Activated naive CD4-positive, alpha-beta T cell treated with anti-CD3 and anti-CD28 coated beads for 36 hours (primary cell): ENCODE results near the gene CMIP. TPM values are rescaled to one million over a fixed set of nuclear protein-coding genes. Genes with fewer than 3 reads are reported as not detected.

ENCODE experiments used
- CTCF ChIA-PET: fragments of 350-600 bp; sonication (Branson Sonifier 250); formaldehyde crosslinking; loops from one replicate; lab custom pipeline; 2021; ENCODE audit warnings: antibody characterized with exemption; lab: Charles Lee
- DNase-seq: peaks from one replicate; pipeline ENCODE4 v3.0.0-alpha.2; 2020
- H3K27ac Mint-ChIP-seq: one replicate; pipeline ENCODE4 v1.8.0; 2021; ENCODE audit warnings: mild to moderate bottlenecking, mixed read lengths
- H3K27me3 Mint-ChIP-seq: one replicate; pipeline ENCODE4 v1.8.0; 2021; ENCODE audit warnings: low read depth, mixed read lengths
- H3K36me3 Mint-ChIP-seq: one replicate; pipeline ENCODE4 v1.8.0; 2021; ENCODE audit warnings: low read depth, mixed read lengths
- H3K4me1 Mint-ChIP-seq: one replicate; pipeline ENCODE4 v1.8.0; 2021; ENCODE audit warnings: low read depth, mixed read lengths
- H3K4me3 Mint-ChIP-seq: one replicate; pipeline ENCODE4 v1.8.0; 2021; ENCODE audit warnings: mild to moderate bottlenecking, moderate library complexity, mixed read lengths
- H3K9me3 Mint-ChIP-seq: one replicate; pipeline ENCODE4 v1.8.0; 2021; ENCODE audit warnings: mixed read lengths
- intact Hi-C: fragments of 100-400 bp; cut with micrococcal nuclease; formaldehyde crosslinking; loops from one replicate; pipeline ENCODE4 v1.15.1; 2023
- total RNA-seq, 2 experiments: library from RNA; stranded (reverse); gene quantifications; one replicate each; pipeline ENCODE4 v1.2.3, GENCODE V29; 2021

The CMIP gene
- total RNA-seq, 2 experiments from 2014 or later = 28.6 to 28.8 TPM

- H3K9me3 Mint-ChIP-seq = no peaks in the 10 kb centered on the region
- no peaks in the 10 kb centered on the region for H3K36me3 Mint-ChIP-seq
- intact Hi-C loops = no loop called here
- DNase-seq = no peak
- CTCF ChIA-PET = no interaction called here
- H3K4me1 Mint-ChIP-seq = peaks cover 5% of the 10 kb centered on the region
- H3K27ac Mint-ChIP-seq = no peak overlapping the region
- no peaks in the 10 kb centered on the region for H3K27me3 Mint-ChIP-seq
- no peak overlapping the region for H3K4me3 Mint-ChIP-seq
These were observed 202.0 kb downstream of the CMIP start for GRCh38 chr16:81646561-81646960.

DNA sequence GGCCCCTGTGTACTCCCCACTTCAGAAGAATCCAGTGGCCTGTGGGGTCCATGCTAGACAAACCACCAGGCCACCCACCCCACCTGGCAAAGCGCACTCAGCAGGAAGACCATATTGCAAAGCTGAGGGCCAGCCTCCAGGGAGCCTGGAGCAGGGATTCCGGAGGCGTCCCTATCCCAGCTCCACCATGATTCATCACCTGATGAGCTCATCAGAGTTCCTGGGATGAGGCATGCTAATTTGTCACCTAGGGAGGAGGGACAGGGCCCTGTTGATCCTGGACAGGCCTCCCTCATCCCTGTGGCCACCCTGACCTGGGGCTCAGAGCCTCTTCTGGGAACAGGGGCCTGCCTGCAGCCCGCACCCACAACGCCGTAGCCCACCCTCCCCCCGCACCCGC is 202.9 kb downstream of the CMIP start:
- H3K9me3 Mint-ChIP-seq = no peaks in the 10 kb centered on the region
- H3K4me1 Mint-ChIP-seq = peaks cover 5% of the 10 kb centered on the region
- no peak for DNase-seq
- intact Hi-C loops = no loop called here
- H3K27ac Mint-ChIP-seq = no peak overlapping the region
- no peaks in the 10 kb centered on the region for H3K27me3 Mint-ChIP-seq
- no peaks in the 10 kb centered on the region for H3K36me3 Mint-ChIP-seq
- CTCF ChIA-PET = interaction anchor here (0.7 kb wide), 1 partner anchor 226 kb away, joined by 3 read pairs; no protein-coding TSS in a partner anchor
- no peak overlapping the region for H3K4me3 Mint-ChIP-seq

DNA sequence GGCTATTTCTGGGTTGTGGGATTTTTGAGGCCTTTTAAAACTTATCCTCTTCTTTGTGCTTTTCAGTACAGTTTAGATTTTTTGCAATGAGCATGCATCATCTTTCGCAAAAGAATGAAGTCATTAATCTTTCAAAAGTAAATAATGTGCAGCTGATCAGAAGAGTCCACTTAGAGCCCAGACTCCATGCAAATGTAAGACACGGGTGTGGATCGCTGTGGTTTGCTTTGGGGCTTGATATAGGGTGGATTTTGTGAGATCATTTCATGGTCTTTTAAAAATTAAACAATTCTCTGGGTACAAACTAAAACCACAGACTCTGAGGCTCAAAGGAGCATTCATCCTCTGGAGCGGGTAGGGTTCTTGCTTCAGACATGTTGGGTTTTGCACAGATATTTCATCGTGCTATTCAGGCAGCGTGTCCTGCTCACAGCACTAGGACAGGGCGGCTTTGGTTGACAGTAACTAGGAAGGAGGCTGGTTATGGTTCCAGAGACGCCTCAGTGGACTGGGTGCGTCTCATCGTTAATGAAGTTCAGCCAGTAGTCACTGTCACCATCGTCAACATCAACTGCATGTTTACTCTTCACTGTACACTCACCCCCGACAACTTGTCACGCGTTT is 205.1 kb downstream of the CMIP start:
- H3K4me1 Mint-ChIP-seq = peaks cover 4% of the 10 kb centered on the region
- no peaks in the 10 kb centered on the region for H3K9me3 Mint-ChIP-seq
- CTCF ChIA-PET = no interaction called here
- no peaks in the 10 kb centered on the region for H3K27me3 Mint-ChIP-seq
- H3K36me3 Mint-ChIP-seq = peaks cover 3% of the 10 kb centered on the region
- intact Hi-C loops = no loop called here
- no peak overlapping the region for H3K27ac Mint-ChIP-seq
- no peak overlapping the region for H3K4me3 Mint-ChIP-seq
- no peak for DNase-seq

GRCh38 chr16:81650281-81650680 is 205.7 kb downstream of the CMIP start:
- CTCF ChIA-PET = no interaction called here
- H3K9me3 Mint-ChIP-seq = no peaks in the 10 kb centered on the region
- no peak overlapping the region for H3K4me3 Mint-ChIP-seq
- peaks cover 4% of the 10 kb centered on the region for H3K4me1 Mint-ChIP-seq
- no peak overlapping the region for H3K27ac Mint-ChIP-seq
- peaks cover 3% of the 10 kb centered on the region for H3K36me3 Mint-ChIP-seq
- intact Hi-C loops = no loop called here
- H3K27me3 Mint-ChIP-seq = no peaks in the 10 kb centered on the region
- no peak for DNase-seq

DNA sequence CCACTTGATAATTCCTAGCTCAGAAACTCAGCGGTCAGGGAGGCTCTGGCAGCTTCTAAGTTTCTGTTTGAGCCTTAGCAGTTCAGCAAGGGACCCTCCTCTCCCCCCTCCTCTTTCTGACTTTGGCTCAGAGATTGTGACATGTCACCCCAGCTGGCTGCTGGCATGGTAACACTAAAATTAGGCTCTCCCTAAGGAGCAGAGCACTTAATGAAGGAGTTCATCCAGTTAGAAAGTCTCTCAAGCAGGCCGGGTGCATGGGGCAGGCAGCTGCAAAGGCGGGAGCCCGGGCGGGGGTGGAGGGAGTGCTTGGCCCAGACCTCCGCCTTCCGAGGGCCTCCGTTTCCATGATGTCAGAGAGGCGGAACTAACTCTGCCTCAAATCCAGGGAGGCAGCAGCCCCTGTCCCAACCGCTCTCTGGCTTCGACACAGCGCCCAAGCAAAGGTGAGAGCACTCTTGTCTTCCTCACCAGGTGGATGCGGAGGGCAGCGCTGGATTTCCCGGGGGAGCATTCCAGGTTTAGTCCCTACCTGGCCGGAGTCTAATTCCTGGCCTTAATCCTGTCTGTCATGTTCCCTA is 206.5 kb downstream of the CMIP start:
- H3K27ac Mint-ChIP-seq = no peak overlapping the region
- no peak overlapping the region for H3K4me3 Mint-ChIP-seq
- no peaks in the 10 kb centered on the region for H3K9me3 Mint-ChIP-seq
- intact Hi-C loops = no loop called here
- peaks cover 4% of the 10 kb centered on the region for H3K4me1 Mint-ChIP-seq
- peaks cover 3% of the 10 kb centered on the region for H3K36me3 Mint-ChIP-seq
- no peaks in the 10 kb centered on the region for H3K27me3 Mint-ChIP-seq
- no peak for DNase-seq
- CTCF ChIA-PET = no interaction called here

- no peaks in the 10 kb centered on the region for H3K9me3 Mint-ChIP-seq
- intact Hi-C loops = no loop called here
- DNase-seq = no peak
- H3K4me3 Mint-ChIP-seq = no peak overlapping the region
- H3K27ac Mint-ChIP-seq = no peak overlapping the region
- CTCF ChIA-PET = no interaction called here
- H3K36me3 Mint-ChIP-seq = peaks cover 3% of the 10 kb centered on the region
- H3K4me1 Mint-ChIP-seq = peaks cover 4% of the 10 kb centered on the region
- H3K27me3 Mint-ChIP-seq = no peaks in the 10 kb centered on the region
These were observed 207.4 kb downstream of the CMIP start for GRCh38 chr16:81651758-81652718.

GRCh38 chr16:81652798-81653505 is 208.3 kb downstream of the CMIP start:
- no peak overlapping the region for H3K27ac Mint-ChIP-seq
- H3K36me3 Mint-ChIP-seq = peaks cover 3% of the 10 kb centered on the region
- no peaks in the 10 kb centered on the region for H3K9me3 Mint-ChIP-seq
- H3K27me3 Mint-ChIP-seq = no peaks in the 10 kb centered on the region
- DNase-seq = no peak
- intact Hi-C loops = no loop called here
- H3K4me1 Mint-ChIP-seq = peaks cover 3% of the 10 kb centered on the region
- CTCF ChIA-PET = no interaction called here
- H3K4me3 Mint-ChIP-seq = no peak overlapping the region

- no peak overlapping the region for H3K27ac Mint-ChIP-seq
- no peak overlapping the region for H3K4me3 Mint-ChIP-seq
- intact Hi-C loops = no loop called here
- H3K9me3 Mint-ChIP-seq = no peaks in the 10 kb centered on the region
- CTCF ChIA-PET = no interaction called here
- no peaks in the 10 kb centered on the region for H3K27me3 Mint-ChIP-seq
- H3K4me1 Mint-ChIP-seq = no peaks in the 10 kb centered on the region
- peaks cover 3% of the 10 kb centered on the region for H3K36me3 Mint-ChIP-seq
- DNase-seq = no peak
These were observed 209.7 kb downstream of the CMIP start for GRCh38 chr16:81654346-81654745.

DNA sequence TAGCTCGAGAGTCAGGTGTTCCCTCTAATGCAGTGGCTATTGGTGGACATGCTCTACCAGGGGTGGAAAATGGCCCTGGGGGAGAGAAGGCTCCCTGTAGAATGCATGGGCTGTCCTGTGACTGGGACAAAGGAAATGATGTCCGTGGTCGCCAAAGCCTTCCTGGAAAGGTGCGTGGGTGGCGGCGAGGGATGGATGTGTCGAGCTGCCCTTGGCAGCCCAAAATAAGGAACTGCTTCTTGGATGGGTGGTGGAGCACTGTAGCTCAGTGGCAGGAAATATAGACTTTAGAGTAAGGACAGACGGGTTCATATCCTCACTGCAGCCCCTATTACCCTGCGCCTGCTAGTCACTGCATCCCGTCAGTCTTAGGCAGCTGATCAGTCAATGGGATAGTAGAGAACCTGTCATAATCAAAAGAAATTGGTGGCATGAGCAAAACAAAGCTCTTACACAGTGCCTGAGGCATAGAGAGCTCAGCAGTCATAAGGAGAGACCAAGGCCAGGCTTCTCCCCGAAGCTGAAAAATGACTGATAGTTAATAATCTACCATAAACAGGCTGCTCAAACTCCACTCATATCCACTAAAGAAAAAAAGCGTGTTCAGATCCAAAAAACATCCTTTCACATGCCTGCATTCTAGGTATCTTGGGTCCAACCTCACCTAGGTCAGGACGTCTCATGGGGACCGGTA is 211.0 kb downstream of the CMIP start:
- Mint-ChIP-seq H3K4me3 (no peak overlapping the region), H3K27me3 (no peaks in the 10 kb centered on the region), H3K4me1 (no peaks in the 10 kb centered on the region), H3K9me3 (no peaks in the 10 kb centered on the region), H3K36me3 (peaks cover 4% of the 10 kb centered on the region), H3K27ac (no peak overlapping the region)
- no peak for DNase-seq
- CTCF ChIA-PET = interaction anchor here (0.7 to 1.1 kb wide), 2 partner anchors 40 to 41 kb away, joined by 3 to 4 read pairs; no protein-coding TSS in a partner anchor
- intact Hi-C loops = no loop called here

DNA sequence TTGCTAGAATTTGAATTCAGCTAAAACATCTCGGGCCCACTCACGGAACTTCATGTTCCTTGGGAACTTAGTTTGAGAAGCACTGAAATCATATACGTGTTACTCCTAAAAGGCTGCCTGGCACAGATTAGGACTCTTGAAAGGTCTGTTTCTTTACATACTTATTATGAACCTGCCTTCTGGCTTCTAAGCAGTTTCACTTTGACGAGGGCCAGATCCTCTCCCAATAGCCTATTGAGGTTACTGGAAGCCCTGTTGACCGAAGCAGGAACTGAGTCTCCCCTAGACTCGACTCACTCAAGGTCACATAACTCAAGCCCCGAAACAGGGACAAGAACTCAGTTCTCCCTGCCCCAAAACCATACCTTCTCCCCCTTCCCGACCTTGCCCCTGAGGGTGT is 212.6 kb downstream of the CMIP start:
- H3K36me3 Mint-ChIP-seq = peaks cover 6% of the 10 kb centered on the region
- H3K9me3 Mint-ChIP-seq = no peaks in the 10 kb centered on the region
- no peaks in the 10 kb centered on the region for H3K27me3 Mint-ChIP-seq
- no peak overlapping the region for H3K27ac Mint-ChIP-seq
- H3K4me3 Mint-ChIP-seq = no peak overlapping the region
- CTCF ChIA-PET = no interaction called here
- intact Hi-C loops = no loop called here
- DNase-seq = no peak
- no peaks in the 10 kb centered on the region for H3K4me1 Mint-ChIP-seq

DNA sequence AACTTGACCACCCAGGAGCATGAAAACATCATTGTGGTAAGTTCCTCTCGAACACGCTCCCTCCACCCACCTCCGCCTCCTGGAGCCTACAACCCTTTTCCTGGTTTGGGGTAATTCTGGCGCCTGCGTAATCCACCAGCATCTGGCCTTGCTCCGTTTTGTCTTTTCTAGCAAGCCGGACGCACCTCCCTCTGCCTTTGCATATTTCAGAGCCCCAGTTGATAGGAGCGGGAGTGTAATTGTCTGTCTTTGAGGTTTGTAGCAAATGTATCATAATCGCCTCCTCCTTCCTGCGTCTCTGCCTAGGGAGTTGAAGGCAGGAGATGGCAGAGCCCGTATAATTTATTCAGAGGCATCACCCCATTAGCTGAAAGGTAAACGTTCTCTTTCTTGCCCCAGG is 213.2 kb downstream of the CMIP start:
- H3K4me1 Mint-ChIP-seq = no peaks in the 10 kb centered on the region
- H3K27me3 Mint-ChIP-seq = no peaks in the 10 kb centered on the region
- peaks cover 5% of the 10 kb centered on the region for H3K36me3 Mint-ChIP-seq
- no peak overlapping the region for H3K27ac Mint-ChIP-seq
- H3K9me3 Mint-ChIP-seq = no peaks in the 10 kb centered on the region
- DNase-seq = no peak
- CTCF ChIA-PET = no interaction called here
- no peak overlapping the region for H3K4me3 Mint-ChIP-seq
- intact Hi-C loops = no loop called here

DNA sequence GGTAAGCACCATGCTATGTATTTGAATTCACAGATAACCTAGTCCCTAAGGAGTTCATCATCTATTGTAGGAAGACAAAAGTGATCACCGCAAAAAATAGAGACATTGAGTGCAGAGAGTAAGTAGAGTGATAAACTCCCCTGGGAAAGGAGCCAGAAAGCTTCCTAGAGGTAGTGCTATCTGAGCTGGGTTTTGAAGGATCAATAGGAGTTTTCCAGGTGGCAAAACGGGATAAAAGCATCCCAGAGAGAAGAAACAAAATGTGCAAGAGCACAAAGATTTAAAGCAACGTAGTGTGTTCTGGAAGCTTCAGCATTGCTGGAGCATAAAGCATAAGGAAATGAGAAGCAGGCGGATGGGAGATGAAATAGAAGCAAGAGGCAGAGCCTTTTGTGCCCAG is 213.8 kb downstream of the CMIP start:
- Mint-ChIP-seq H3K9me3 (no peaks in the 10 kb centered on the region), H3K27me3 (no peaks in the 10 kb centered on the region), H3K4me1 (no peaks in the 10 kb centered on the region), H3K4me3 (no peak overlapping the region), H3K36me3 (peaks cover 7% of the 10 kb centered on the region), H3K27ac (peak overlapping the region; percentile 1)
- intact Hi-C loops = no loop called here
- DNase-seq = no peak
- CTCF ChIA-PET = no interaction called here
